Fibroblast of lung (primary cell): ENCODE data around the gene SAMD3. TPM values are rescaled to one million over a fixed set of nuclear protein-coding genes. Genes with fewer than 3 reads are reported as not detected.

Experiments used
- DNase-seq, 2 donors: peaks; one replicate each; pipeline versions ENCODE4 v3.0.0 to v3.0.0-alpha.2; 2010; ENCODE audit warnings: low read depth in 2 of 2
- H2AFZ ChIP-seq: 2 replicates; pipeline ENCODE4 v1.5.1; 2012; ENCODE audit warnings: low read length, control low read depth, inconsistent platforms
- H3K27ac ChIP-seq: 2 replicates; pipeline ENCODE4 v1.5.1; 2011; ENCODE audit warnings: low read length, control low read depth; ENCODE audit not compliant: insufficient read depth
- H3K27me3 ChIP-seq: 2 replicates; pipeline ENCODE4 v1.5.1; 2011; ENCODE audit warnings: mild to moderate bottlenecking, low read length; ENCODE audit not compliant: control insufficient read depth, insufficient read depth
- H3K36me3 ChIP-seq: 2 replicates; pipeline ENCODE4 v1.5.1; 2011; ENCODE audit warnings: low read length; ENCODE audit not compliant: control insufficient read depth, insufficient read depth
- H3K4me1 ChIP-seq: 2 replicates; pipeline ENCODE4 v1.5.1; 2011; ENCODE audit warnings: low read length; ENCODE audit not compliant: control insufficient read depth, insufficient read depth; ENCODE audit errors: extremely low read depth
- H3K4me2 ChIP-seq: 2 replicates; pipeline ENCODE4 v1.5.1; 2011; ENCODE audit warnings: low read length, control low read depth; ENCODE audit not compliant: insufficient read depth; ENCODE audit errors: extremely low read depth
- H3K4me3 ChIP-seq, 4 experiments: fragments of 200-600 bp in 1 of 4; sonication (generic) in 1 of 4; replicated peaks in 1 of 4; 2 replicates each; pipeline ENCODE4 v1.5.1; 2011 to 2016; ENCODE audit warnings: low read length in 4 of 4, low read depth in 3 of 4, mild to moderate bottlenecking in 3 of 4, control low read depth in 2 of 4, inconsistent platforms in 1 of 4, mixed read lengths in 1 of 4; ENCODE audit not compliant: insufficient read depth in 1 of 4; ENCODE audit errors: control extremely low read depth in 1 of 4
- H3K79me2 ChIP-seq: 2 replicates; pipeline ENCODE4 v1.5.1; 2012; ENCODE audit warnings: mild to moderate bottlenecking, low read length, inconsistent platforms; ENCODE audit not compliant: control insufficient read depth, insufficient read depth
- H3K9ac ChIP-seq: 2 replicates; pipeline ENCODE4 v1.5.1; 2011; ENCODE audit warnings: mild to moderate bottlenecking, low read length, control low read depth; ENCODE audit not compliant: insufficient read depth
- H3K9me3 ChIP-seq: 2 replicates; pipeline ENCODE4 v1.5.1; 2012; ENCODE audit warnings: low read depth, low read length; ENCODE audit not compliant: control insufficient read depth, insufficient read depth
- H4K20me1 ChIP-seq: 2 replicates; pipeline ENCODE4 v1.5.1; 2011; ENCODE audit warnings: low read length; ENCODE audit not compliant: control insufficient read depth, insufficient read depth; ENCODE audit errors: extremely low read depth
- EZH2 ChIP-seq: IDR thresholded peaks from 2 replicates; pipeline ENCODE4 v1.5.1; 2012; ENCODE audit warnings: low read length, control low read depth, mild to moderate bottlenecking; ENCODE audit errors: missing control alignments
- polyA plus RNA-seq, 2 donors: library from polyadenylated mRNA; depleted of rRNA in 1 of 2; stranded (reverse) in 1 of 2; unstranded in 1 of 2; fragments of >200 nt; gene quantifications; 2 replicates each; pipeline ENCODE4 v1.2.1, GENCODE V29; 2011 to 2012; ENCODE audit warnings: missing spikeins in 1 of 2
- total RNA-seq: library from RNA; depleted of rRNA; stranded (reverse); fragments of >200 nt; gene quantifications from 2 replicates; pipeline ENCODE4 v1.2.1, GENCODE V29; 2014
- TF ChIP-seq, protein P1 (sequence below), 2 donors: IDR thresholded peaks in 1 of 2; conservative IDR thresholded peaks in 1 of 2; 1 replicate in 1 of 2; 2 replicates in 1 of 2; pipeline ENCODE4 v1.5.1; 2011 to 2012; ENCODE audit warnings: low read length in 2 of 2, control low read depth in 1 of 2, inconsistent platforms in 1 of 2, low read depth in 1 of 2, mild to moderate bottlenecking in 1 of 2

Gene SAMD3
- total and polyA plus RNA-seq, 2 donors (not counting 1 experiment from before 2014, with no cell fraction given), result 1.5 to 2.8 TPM

DNA sequence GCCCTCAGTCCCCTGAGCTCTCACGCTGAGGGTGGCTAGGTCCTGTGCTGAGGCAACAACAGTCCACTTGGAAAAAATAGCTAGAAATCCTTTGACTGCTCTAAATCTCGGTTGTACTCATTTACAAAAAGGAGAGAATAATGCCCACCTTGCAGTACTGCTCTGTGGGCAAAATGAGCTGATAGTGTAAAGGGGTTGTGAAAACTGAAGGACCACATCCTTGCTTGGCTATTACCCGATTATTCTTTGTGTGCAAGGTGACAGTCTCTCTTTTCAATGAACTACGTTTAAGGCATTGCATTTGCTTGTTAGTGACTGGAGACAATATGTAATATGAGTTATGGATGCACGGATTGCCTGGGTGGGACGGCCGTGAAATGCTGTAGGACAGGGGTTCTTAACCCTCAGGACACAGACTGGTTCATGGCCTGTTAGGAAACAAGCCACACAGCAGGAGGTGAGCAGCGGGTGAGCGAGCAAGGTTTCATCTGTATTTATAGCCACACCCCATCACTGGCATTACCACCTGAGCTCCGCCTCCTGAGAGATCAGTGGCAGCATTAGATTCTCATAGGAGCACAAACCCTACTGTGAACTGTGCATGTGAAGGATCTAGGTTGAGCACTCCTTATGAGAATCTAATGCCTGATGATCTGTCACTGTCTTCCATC is 14.6 kb downstream of the SAMD3 start:
- no peak for DNase-seq
- no peak overlapping the region for H2AFZ ChIP-seq
- no peak overlapping the region for H3K4me3 ChIP-seq
- H3K9me3 ChIP-seq, result no peaks in the 10 kb centered on the region
- H3K79me2 ChIP-seq, result no peaks in the 10 kb centered on the region
- no peaks in the 10 kb centered on the region for H3K36me3 ChIP-seq
- H3K4me2 ChIP-seq, result no peak overlapping the region
- no peak overlapping the region for H3K9ac ChIP-seq
- no peaks in the 10 kb centered on the region for H4K20me1 ChIP-seq
- H3K27me3 ChIP-seq, result no peaks in the 10 kb centered on the region
- TF ChIP-seq EZH2, result no peak
- TF ChIP-seq, protein P1, sequence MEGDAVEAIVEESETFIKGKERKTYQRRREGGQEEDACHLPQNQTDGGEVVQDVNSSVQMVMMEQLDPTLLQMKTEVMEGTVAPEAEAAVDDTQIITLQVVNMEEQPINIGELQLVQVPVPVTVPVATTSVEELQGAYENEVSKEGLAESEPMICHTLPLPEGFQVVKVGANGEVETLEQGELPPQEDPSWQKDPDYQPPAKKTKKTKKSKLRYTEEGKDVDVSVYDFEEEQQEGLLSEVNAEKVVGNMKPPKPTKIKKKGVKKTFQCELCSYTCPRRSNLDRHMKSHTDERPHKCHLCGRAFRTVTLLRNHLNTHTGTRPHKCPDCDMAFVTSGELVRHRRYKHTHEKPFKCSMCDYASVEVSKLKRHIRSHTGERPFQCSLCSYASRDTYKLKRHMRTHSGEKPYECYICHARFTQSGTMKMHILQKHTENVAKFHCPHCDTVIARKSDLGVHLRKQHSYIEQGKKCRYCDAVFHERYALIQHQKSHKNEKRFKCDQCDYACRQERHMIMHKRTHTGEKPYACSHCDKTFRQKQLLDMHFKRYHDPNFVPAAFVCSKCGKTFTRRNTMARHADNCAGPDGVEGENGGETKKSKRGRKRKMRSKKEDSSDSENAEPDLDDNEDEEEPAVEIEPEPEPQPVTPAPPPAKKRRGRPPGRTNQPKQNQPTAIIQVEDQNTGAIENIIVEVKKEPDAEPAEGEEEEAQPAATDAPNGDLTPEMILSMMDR (conservative IDR thresholded peaks at IDR 0.05 in 1 of 2, IDR thresholded peaks at IDR 0.05 in 1 of 2; ENCODE audit: low read depth in 1 of 2, low read length in 2 of 2), result no peak
- H3K27ac ChIP-seq, result no peak overlapping the region
- H3K4me1 ChIP-seq, result no peaks in the 10 kb centered on the region

DNA sequence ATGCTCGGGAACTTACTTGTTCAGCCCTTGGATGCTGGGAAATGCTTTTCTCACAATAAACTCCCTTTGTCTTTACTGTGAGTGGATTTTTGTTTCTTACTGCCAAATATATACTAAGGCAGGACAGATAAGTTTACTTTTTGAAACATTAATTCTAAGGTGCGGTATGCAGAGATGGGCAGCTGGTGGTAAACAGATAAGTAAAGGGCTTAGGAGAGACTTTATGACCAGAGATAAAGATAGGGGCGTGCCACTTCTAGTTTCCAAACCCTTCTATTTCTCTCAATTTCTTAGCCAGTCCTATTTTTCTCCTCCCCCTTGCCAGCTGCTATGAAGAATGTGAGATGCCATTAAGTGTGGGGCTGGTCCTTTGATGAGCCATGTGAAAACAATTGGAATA is 16.3 kb downstream of the SAMD3 start:
- H3K79me2 ChIP-seq, result no peaks in the 10 kb centered on the region
- H3K4me3 ChIP-seq, result no peak overlapping the region
- no peak overlapping the region for H2AFZ ChIP-seq
- H3K9me3 ChIP-seq, result no peaks in the 10 kb centered on the region
- no peak overlapping the region for H3K4me2 ChIP-seq
- TF ChIP-seq EZH2, result no peak
- TF ChIP-seq, protein P1 (conservative IDR thresholded peaks at IDR 0.05 in 1 of 2, IDR thresholded peaks at IDR 0.05 in 1 of 2; ENCODE audit: low read depth in 1 of 2, low read length in 2 of 2), result no peak
- H3K27ac ChIP-seq, result no peak overlapping the region
- no peaks in the 10 kb centered on the region for H4K20me1 ChIP-seq
- no peaks in the 10 kb centered on the region for H3K4me1 ChIP-seq
- DNase-seq, result no peak
- no peak overlapping the region for H3K9ac ChIP-seq
- no peaks in the 10 kb centered on the region for H3K27me3 ChIP-seq
- no peaks in the 10 kb centered on the region for H3K36me3 ChIP-seq

DNA sequence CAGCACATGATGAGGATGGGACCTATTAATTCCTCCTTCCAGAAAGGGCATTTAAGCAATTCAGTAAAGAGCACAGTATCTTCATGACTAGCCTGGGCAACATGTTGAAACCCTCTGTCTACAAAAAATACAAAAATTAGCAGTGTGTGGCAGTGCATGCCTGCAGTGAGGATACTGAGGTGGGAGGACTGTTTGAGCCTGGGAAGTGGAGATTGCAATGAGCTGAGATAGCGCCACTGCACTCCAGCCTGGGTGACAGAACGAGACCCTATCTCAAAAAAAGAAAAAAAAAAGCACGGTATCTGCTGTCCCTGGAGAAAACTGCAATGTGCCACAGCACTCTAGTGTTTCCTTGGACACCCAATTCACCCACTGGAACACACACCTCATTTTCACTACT is 18.4 kb downstream of the SAMD3 start:
- no peaks in the 10 kb centered on the region for H3K79me2 ChIP-seq
- TF ChIP-seq, protein P1 (conservative IDR thresholded peaks at IDR 0.05 in 1 of 2, IDR thresholded peaks at IDR 0.05 in 1 of 2; ENCODE audit: low read depth in 1 of 2, low read length in 2 of 2), result no peak
- no peak for TF ChIP-seq EZH2
- no peaks in the 10 kb centered on the region for H4K20me1 ChIP-seq
- no peaks in the 10 kb centered on the region for H3K27me3 ChIP-seq
- no peaks in the 10 kb centered on the region for H3K9me3 ChIP-seq
- H3K36me3 ChIP-seq, result no peaks in the 10 kb centered on the region
- H2AFZ ChIP-seq, result no peak overlapping the region
- H3K4me1 ChIP-seq, result no peaks in the 10 kb centered on the region
- no peak overlapping the region for H3K4me3 ChIP-seq
- H3K4me2 ChIP-seq, result no peak overlapping the region
- no peak for DNase-seq
- H3K9ac ChIP-seq, result no peak overlapping the region
- no peak overlapping the region for H3K27ac ChIP-seq
